OCI-LY7 (cell line): ENCODE results near the gene COL9A3. TPM values are rescaled to one million over a fixed set of nuclear protein-coding genes. Genes with fewer than 3 reads are reported as not detected.

Source experiments
- BruUV-seq: library from RNA; stranded (reverse); fragments of 400-500 nt; replicated peaks from 2 replicates; lab custom pipeline; 2021; lab: Mats Ljungman, UMichigan
- CTCF ChIA-PET: fragments of 300-600 bp; sonication (Branson Sonifier 250); formaldehyde crosslinking; loops from one replicate; lab custom pipeline; 2022; ENCODE audit warnings: antibody characterized with exemption; ENCODE audit not compliant: unreplicated experiment; lab: Charles Lee
- POLR2A ChIA-PET: fragments of 300-600 bp; sonication (Branson Sonifier 250); formaldehyde crosslinking; loops from one replicate; lab custom pipeline; 2022; ENCODE audit warnings: antibody characterized with exemption; lab: Charles Lee
- DNase-seq: peaks from one replicate; pipeline ENCODE4 v3.0.0-alpha.2; 2015; ENCODE audit warnings: low spot score
- H2AFZ ChIP-seq: fragments of 200-600 bp; sonication (generic), shearing (Covaris generic); 2 replicates; pipeline ENCODE4 v1.6.1; 2014; ENCODE audit warnings: mild to moderate bottlenecking, antibody characterized with exemption, low read length, moderate library complexity
- H3K27ac ChIP-seq: fragments of 200-600 bp; sonication (generic); 2 replicates; pipeline ENCODE4 v1.5.1; 2014; ENCODE audit warnings: mixed run types, low read depth, mild to moderate bottlenecking, moderate library complexity, low read length, inconsistent platforms; ENCODE audit not compliant: poor library complexity, severe bottlenecking
- H3K36me3 ChIP-seq: fragments of 200-600 bp; sonication (generic); 2 replicates; pipeline ENCODE4 v1.6.1; 2014; ENCODE audit warnings: mild to moderate bottlenecking, antibody characterized with exemption, low read length, moderate library complexity, mixed read lengths; ENCODE audit not compliant: insufficient read depth
- H3K4me1 ChIP-seq: fragments of 200-600 bp; sonication (generic); 2 replicates; pipeline ENCODE4 v1.5.1; 2014; ENCODE audit warnings: mild to moderate bottlenecking, low read length; ENCODE audit not compliant: insufficient read depth, poor library complexity, severe bottlenecking
- H3K4me2 ChIP-seq: fragments of 200-600 bp; sonication (generic); 2 replicates; pipeline ENCODE4 v1.6.1; 2014; ENCODE audit warnings: mild to moderate bottlenecking, low read length
- H3K4me3 ChIP-seq: fragments of 200-600 bp; sonication (generic); 2 replicates; pipeline ENCODE4 v1.5.1; 2014; ENCODE audit warnings: mild to moderate bottlenecking, low read depth, low read length; ENCODE audit not compliant: poor library complexity, severe bottlenecking
- H3K79me2 ChIP-seq: fragments of 200-600 bp; sonication (generic); 2 replicates; pipeline ENCODE4 v1.6.1; 2016; ENCODE audit warnings: low read depth, mild to moderate bottlenecking, low read length, moderate library complexity, mixed read lengths; ENCODE audit not compliant: insufficient read depth
- H3K9me2 ChIP-seq: fragments of 200-600 bp; sonication (generic); 2 replicates; pipeline ENCODE4 v1.6.1; 2016; ENCODE audit warnings: mild to moderate bottlenecking, low read length, mixed read lengths; ENCODE audit not compliant: insufficient read depth
- H3K9me3 ChIP-seq: fragments of 200-600 bp; sonication (generic); 2 replicates; pipeline ENCODE4 v1.6.1; 2014; ENCODE audit warnings: mild to moderate bottlenecking, mixed run types, low read length, mixed read lengths
- H4K20me1 ChIP-seq: fragments of 200-600 bp; sonication (generic); 2 replicates; pipeline ENCODE4 v1.6.1; 2014; ENCODE audit warnings: mild to moderate bottlenecking, antibody characterized with exemption, low read length, moderate library complexity, mixed read lengths; ENCODE audit not compliant: insufficient read depth
- CTCF ChIP-seq: fragments of 200-600 bp; sonication (generic); conservative IDR thresholded peaks from 2 replicates; pipeline ENCODE4 v1.5.1; 2014; ENCODE audit warnings: mild to moderate bottlenecking, antibody characterized with exemption, low read length, moderate library complexity, mixed read lengths
- EZH2phosphoT487 ChIP-seq: fragments of 200-600 bp; sonication (generic); IDR thresholded peaks from 2 replicates; pipeline ENCODE4 v1.6.1; 2018; ENCODE audit warnings: low read depth, borderline replicate concordance, mild to moderate bottlenecking, mixed run types, antibody characterized with exemption, low read length, moderate library complexity, mixed read lengths
- intact Hi-C: fragments of 100-400 bp; cut with micrococcal nuclease; formaldehyde crosslinking; loops from one replicate; pipeline ENCODE4 v1.10.0; 2022; ENCODE audit not compliant: unreplicated experiment
- total RNA-seq, 2 experiments: library from RNA; depleted of rRNA in 1 of 2; stranded (reverse); fragments of >200 nt in 1 of 2; shearing (Covaris generic) in 1 of 2; gene quantifications; 2 replicates each; pipeline ENCODE4 v1.2.3, GENCODE V29; 2014 to 2022

The COL9A3 gene
- total RNA-seq, 2 experiments from 2014 or later = 1.7 to 5.2 TPM

DNA sequence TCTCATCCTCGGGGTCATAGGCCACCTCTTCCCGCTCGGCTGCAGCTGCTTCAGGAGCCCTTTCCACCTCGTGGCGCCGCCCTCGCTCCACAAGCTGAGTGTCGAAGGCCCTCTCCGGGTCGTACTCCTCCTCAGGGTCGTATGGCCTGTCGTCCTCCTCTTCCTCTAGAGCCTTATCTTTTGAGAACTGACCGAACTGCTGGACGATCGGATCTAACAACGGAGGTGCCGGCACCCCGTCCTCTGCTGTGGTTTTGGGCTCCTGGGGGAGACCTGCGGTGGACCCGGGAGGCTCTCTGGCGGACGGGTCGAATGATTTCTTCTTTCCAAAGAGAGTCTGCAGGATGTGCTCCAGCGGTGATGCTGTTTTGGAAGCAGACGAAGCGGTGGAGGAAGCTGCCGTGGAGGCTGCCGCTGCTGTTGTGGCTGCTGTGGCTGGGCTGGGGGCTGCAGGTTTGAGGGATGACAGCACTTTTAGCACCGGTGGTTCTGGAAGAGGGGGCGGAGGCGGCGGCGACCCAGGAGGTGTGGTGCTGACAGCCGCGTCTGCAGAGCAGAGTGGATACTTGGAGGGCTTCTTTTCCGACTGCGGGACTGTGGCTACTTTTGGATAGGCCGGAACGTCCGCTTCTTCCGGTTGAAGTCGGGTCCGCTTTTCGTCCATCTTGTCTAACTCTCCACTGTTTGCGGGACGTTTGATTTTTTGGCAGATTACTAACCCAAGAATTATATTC lies 65.0 kb downstream of the COL9A3 start:
- Histone ChIP-seq H3K9me3 (no peaks in the 10 kb centered on the region), H3K4me1 (no peaks in the 10 kb centered on the region), H3K27ac (no peak overlapping the region), H3K9me2 (no peaks in the 10 kb centered on the region), H3K4me2 (no peak overlapping the region), H3K4me3 (no peak overlapping the region), H4K20me1 (no peaks in the 10 kb centered on the region), H3K36me3 (peaks cover 38% of the 10 kb centered on the region), H2AFZ (no peak overlapping the region), H3K79me2 (no peaks in the 10 kb centered on the region)
- POLR2A ChIA-PET = no interaction called here
- BruUV-seq = no TSS peak
- no peak for TF ChIP-seq CTCF
- intact Hi-C loops = no loop called here
- CTCF ChIA-PET = no interaction called here
- no peak for DNase-seq

DNA sequence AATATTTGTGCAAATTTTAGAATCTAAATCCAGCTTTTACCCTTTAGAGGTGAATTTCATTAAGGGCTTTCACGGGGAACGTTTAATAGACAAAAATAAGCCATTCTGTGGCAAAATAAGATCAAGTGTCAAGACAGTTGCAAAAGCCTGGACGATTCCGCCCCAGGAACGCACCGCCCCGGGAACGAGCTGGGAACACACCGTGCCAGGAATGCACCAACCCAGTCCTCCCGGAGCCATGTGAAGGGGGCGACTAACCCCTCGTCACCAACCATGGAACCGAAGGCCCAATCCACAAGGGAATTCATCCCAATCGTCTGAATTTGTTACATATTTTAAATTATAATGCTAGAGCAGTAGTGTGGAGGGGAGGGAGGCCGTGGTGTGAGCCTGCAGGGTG lies 65.6 kb downstream of the COL9A3 start:
- H3K4me1 ChIP-seq = no peaks in the 10 kb centered on the region
- POLR2A ChIA-PET = no interaction called here
- no peaks in the 10 kb centered on the region for H3K9me2 ChIP-seq
- CTCF ChIA-PET = no interaction called here
- BruUV-seq = no TSS peak
- DNase-seq = no peak
- intact Hi-C loops = no loop called here
- TF ChIP-seq EZH2phosphoT487 (no peak), CTCF (no peak)
- no peaks in the 10 kb centered on the region for H3K9me3 ChIP-seq
- no peaks in the 10 kb centered on the region for H3K79me2 ChIP-seq
- H3K4me2 ChIP-seq = no peak overlapping the region
- H3K36me3 ChIP-seq = peaks cover 44% of the 10 kb centered on the region
- H3K4me3 ChIP-seq = no peak overlapping the region
- no peaks in the 10 kb centered on the region for H4K20me1 ChIP-seq
- no peak overlapping the region for H3K27ac ChIP-seq
- no peak overlapping the region for H2AFZ ChIP-seq

DNA sequence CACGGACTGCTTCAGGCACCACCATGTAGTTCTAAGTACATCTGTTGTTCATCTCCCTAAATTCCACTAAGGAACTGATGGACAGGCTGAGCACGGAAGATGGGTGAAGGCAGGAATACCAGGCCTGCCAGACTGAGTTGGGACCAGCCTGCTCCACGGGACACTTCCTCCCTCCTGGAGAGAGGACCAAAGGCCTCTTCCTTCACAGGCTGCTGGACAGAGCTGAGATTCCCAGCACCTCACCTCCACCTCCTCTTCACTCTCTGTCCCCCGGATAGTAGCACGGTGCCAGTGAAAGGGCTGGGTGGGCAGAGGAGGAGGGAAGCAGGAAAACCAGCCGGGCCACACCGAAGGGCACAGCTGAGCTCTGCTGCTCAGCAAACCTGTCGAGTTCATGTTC lies 67.7 kb downstream of the COL9A3 start:
- no TSS peak for BruUV-seq
- Histone ChIP-seq H3K79me2 (no peaks in the 10 kb centered on the region), H4K20me1 (no peaks in the 10 kb centered on the region), H3K4me2 (no peak overlapping the region), H2AFZ (no peak overlapping the region), H3K27ac (no peak overlapping the region), H3K4me1 (no peaks in the 10 kb centered on the region), H3K9me3 (no peaks in the 10 kb centered on the region), H3K36me3 (peaks cover 66% of the 10 kb centered on the region), H3K4me3 (no peak overlapping the region), H3K9me2 (no peaks in the 10 kb centered on the region)
- no peak for DNase-seq
- ChIA-PET POLR2A (no interaction called here), CTCF (no interaction called here)
- intact Hi-C loops = no loop called here
- TF ChIP-seq EZH2phosphoT487 = no peak
- TF ChIP-seq CTCF = no peak
